CD4-positive, alpha-beta T cell treated with Interleukin-17A for 4 hours (primary cell): ENCODE measurements around the gene ADARB2.

ENCODE experiments used
- DNase-seq: peaks from one replicate; pipeline ENCODE4 v3.0.0-alpha.2; 2020; ENCODE audit warnings: mixed read lengths

Gene ADARB2

GRCh38 chr10:1377740-1378397, 359.5 kb downstream of the ADARB2 start:
- DNase-seq = no peak

GRCh38 chr10:1377231-1377630, 360.1 kb downstream of the ADARB2 start:
- no peak for DNase-seq

- no peak for DNase-seq
Observed at GRCh38 chr10:1376384-1376945, 360.9 kb downstream of the ADARB2 start.

DNA sequence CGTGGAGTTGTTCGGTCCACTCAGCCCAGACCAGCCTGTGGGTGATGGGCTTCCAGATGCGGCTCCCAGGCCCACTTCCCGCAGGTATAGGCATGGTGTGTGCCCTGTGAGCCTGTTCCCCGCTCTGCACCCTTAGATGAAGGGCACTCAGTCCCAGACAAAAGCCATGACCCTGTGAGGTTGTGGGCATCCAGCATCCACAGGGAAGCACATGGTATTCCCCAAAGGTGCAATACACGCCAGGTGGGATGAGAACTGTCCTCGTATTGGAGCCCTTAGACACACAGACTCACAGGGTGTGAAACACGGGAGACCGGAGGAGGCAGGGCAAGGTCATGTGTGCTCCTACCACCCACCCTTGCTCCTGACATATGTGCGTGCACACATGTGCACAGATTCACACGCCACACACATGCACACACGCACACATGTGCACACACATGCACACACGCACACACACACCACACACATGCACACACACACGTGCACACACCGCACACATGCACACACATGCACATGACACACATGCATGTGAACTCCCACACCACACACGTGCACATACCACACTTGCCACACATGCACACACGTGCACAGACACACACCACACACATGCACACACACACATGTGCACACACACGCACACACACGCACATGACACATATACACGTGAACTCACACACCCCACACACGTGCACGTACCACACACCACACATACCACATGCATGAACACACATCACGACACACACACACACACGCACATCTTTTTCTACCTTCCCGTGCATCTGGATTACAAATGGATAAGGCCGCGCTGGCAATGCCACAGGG, 361.8 kb downstream of the ADARB2 start:
- no peak for DNase-seq

GRCh38 chr10:1374511-1375345, 362.6 kb downstream of the ADARB2 start:
- DNase-seq = no peak

DNA sequence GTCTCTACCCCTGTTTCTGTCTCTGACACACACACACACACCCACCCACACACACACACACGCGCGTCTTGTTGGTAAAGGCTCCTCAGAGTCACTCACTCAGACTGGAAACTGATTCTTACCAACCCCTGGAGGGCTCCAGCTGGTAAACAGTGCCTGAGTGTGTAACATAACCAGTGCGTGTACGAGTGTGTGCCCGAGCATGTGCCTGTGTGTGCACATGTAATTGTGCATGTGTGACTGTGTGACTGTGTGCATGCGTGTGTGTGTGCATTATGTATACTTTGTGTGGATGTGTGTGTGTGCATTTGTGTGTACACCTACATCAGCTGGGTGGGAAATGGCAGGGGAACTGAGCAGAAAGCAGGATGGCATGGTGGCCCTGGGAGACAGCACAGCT, 364.0 kb downstream of the ADARB2 start:
- DNase-seq = no peak

GRCh38 chr10:1372212-1372611, 365.1 kb downstream of the ADARB2 start:
- no peak for DNase-seq

GRCh38 chr10:1370298-1370697, 367.0 kb downstream of the ADARB2 start:
- DNase-seq = no peak

DNA sequence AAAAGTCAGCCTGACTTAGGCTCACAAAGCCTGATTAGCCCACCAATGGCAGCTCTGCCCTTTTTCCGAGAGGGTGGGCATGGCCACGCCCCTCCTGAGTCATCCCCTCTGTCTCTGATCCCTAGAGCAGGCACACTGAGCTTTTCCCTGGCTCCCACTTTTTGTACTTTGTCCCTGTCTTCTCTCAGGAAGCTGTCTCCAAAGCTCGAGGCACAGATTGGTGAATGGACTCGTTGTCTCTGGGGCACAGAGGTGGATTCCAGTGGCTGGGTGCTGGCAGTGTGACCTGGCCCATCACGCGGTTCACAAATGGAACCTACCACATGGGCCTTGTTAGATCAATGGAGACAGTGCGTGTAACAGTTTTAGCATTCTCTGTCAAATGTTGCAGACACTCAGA, 367.7 kb downstream of the ADARB2 start:
- DNase-seq = no peak

GRCh38 chr10:1369197-1369596, 368.1 kb downstream of the ADARB2 start:
- DNase-seq = no peak

DNA sequence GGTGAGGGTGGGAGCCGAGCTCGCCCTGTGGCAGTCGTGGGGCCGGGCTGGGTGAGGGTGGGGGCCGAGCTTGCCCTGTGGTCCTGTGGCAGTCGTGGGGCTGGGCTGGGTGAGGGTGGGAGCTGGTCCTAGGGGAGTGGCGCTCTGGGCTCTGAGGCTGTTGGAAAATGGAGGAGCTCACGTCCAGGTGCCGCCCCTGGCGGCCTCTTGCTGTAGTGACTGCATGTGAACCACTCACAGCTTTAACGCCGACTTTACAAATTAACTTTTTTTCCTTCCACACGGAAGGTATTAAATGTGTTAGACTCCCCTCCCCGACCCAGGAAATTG, 368.5 kb downstream of the ADARB2 start:
- DNase-seq = peak; percentile 11

GRCh38 chr10:1367938-1368841, 369.1 kb downstream of the ADARB2 start:
- no peak for DNase-seq

- no peak for DNase-seq
Observed at GRCh38 chr10:1366811-1367425, 370.4 kb downstream of the ADARB2 start.

- DNase-seq = no peak
Observed at GRCh38 chr10:1366322-1366691, 371.0 kb downstream of the ADARB2 start.

DNA sequence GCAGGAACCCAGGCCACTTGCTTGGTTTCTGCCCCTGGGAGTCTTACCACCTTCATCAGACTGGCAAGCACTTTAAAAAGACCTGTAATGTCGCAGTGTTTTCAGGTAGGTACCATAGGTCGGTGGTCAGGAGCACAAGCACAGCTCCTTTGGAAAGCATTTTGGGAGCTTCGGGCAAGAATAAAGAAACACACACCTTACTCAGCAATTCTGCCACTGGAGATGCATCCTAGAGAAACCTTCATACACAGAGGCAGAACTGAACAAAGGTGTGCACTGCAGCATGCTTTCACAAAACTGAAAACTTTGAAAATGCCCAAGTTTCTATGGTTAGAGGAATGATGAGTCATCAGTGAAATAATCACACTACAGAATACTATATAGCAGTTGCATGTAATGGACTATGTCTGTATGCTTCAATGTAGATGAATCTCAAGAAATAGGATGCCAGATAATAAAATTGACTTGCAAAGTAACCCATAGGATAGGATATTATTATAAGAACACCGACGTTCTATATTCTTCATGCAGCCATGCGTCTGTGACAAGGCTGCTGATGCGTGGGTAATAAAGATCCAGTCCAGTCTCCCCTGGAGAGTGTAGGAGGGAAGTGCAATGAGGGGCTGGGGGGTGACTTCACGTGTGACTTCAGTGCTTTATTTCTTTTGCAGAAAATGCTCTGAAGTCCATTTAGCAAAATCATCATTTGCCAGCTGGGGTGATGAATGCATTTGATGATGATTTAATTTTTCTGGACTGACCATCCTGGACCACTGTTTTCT, 371.6 kb downstream of the ADARB2 start:
- no peak for DNase-seq

DNA sequence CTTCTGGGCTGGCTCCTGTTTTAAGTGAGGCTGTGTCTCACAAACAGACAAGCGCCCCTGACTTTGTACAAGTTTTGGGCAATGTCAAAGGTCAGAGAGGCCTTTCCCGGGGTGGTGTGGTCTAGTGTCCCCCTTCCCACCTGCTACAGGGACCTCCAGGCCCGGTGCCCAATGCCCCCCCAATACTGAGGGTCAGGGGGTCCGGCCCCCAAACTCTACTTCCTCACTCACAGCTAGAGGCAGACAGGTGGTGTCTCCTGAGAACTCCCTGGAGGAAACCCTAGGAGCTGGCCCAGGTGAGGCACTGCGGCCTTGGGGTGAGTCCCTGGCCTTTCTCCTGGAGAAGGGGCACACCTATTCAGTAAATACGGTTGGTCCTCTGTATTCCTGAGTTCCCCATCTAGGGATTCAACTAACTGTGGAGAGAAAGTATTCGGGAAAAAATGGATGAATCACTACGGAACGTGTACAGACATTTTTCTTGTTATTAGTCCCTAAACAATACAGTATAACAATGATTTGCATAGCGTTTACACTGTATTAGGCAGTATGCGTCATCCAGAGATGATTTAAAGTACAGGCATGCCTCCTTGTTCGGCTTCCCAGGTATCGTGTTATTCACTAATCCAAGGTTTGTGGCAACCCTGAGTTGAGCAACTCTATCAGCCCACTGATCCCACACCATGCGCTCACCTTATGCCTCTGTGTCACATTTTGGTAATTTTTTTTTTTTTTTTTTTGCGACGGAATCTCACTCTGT, 373.0 kb downstream of the ADARB2 start:
- DNase-seq = no peak

GRCh38 chr10:1363446-1364121, 373.7 kb downstream of the ADARB2 start:
- DNase-seq = no peak

GRCh38 chr10:1362589-1363445, 374.5 kb downstream of the ADARB2 start:
- DNase-seq = no peak
